Sigmoid colon (tissue), 7 donors: Measurements from ENCODE around the gene TNFRSF11A. TPM values are rescaled to one million over a fixed set of nuclear protein-coding genes. Genes with fewer than 3 reads are reported as not detected.

Experiments
- DNase-seq: peaks from one replicate; pipeline ENCODE4 v3.0.0-alpha.2; 2019
- H3K27ac ChIP-seq, 4 donors: fragments of 200-600 bp; sonication (generic); one replicate each; pipeline ENCODE4 v1.5.1; 2016 to 2019; ENCODE audit warnings: mild to moderate bottlenecking in 1 of 4
- H3K27me3 ChIP-seq, 3 donors: fragments of 200-600 bp; sonication (generic); one replicate each; pipeline ENCODE4 v1.5.1; 2019; ENCODE audit warnings: mild to moderate bottlenecking in 1 of 3
- H3K36me3 ChIP-seq, 4 donors: fragments of 200-600 bp; sonication (generic); one replicate each; pipeline ENCODE4 v1.5.1; 2016 to 2019
- H3K4me1 ChIP-seq, 4 donors: fragments of 200-600 bp; sonication (generic); one replicate each; pipeline ENCODE4 v1.5.1; 2017 to 2019
- H3K4me3 ChIP-seq, 4 donors: fragments of 200-600 bp; sonication (generic); one replicate each; pipeline ENCODE4 v1.5.1; 2017 to 2019; ENCODE audit warnings: mild to moderate bottlenecking in 2 of 4, moderate library complexity in 1 of 4
- H3K9me3 ChIP-seq, 4 donors: fragments of 200-600 bp in 3 of 4; sonication (generic) in 3 of 4; one replicate each; pipeline versions ENCODE4 v1.5.1 to v1.6.1; 2013 to 2019
- EP300 ChIP-seq, 4 donors: sonication (generic); formaldehyde crosslinking; IDR thresholded peaks; one replicate each; pipeline ENCODE4 v1.6.1; 2017; ENCODE audit warnings: antibody characterized with exemption in 4 of 4
- POLR2A ChIP-seq, 2 donors: fragments of 450-650 bp; IDR thresholded peaks; one replicate each; pipeline ENCODE4 v1.6.1; 2016; ENCODE audit warnings: antibody characterized with exemption in 2 of 2, mild to moderate bottlenecking in 2 of 2, moderate library complexity in 2 of 2
- POLR2AphosphoS5 ChIP-seq, 4 donors: sonication (generic); formaldehyde crosslinking; IDR thresholded peaks; one replicate each; pipeline ENCODE4 v1.6.1; 2017; ENCODE audit warnings: antibody characterized with exemption in 4 of 4
- WGBS, 2 donors: extraction: QIAGEN DNeasy Blood & Tissue Kit; methylation state at CpG; one replicate each; pipeline ENCODE4 v1.1.7; 2013; 5-methylcytosine and 5-hydroxymethylcytosine counted together
- intact Hi-C: fragments of 100-400 bp; cut with DNase I; formaldehyde crosslinking; loops from one replicate; pipeline ENCODE4 v1.15.1; 2023
- polyA plus RNA-seq, 3 donors: library from polyadenylated mRNA; stranded (reverse); fragments of 200-250 nt; gene quantifications; one replicate each; pipeline ENCODE4 v1.2.3, GENCODE V29; 2013
- total RNA-seq, 4 donors: library from RNA; depleted of rRNA; stranded (reverse); fragments of >200 nt; gene quantifications; one replicate each; pipeline ENCODE4 v1.1.0, GENCODE V29; 2016
- TF ChIP-seq, protein P1 (sequence below), 4 experiments: fragments of 450-650 bp in 3 of 4; fragments of 200-600 bp in 1 of 4; IDR thresholded peaks; one replicate each; pipeline ENCODE4 v1.5.1; 2016 to 2019; ENCODE audit warnings: antibody characterized with exemption in 4 of 4, mild to moderate bottlenecking in 3 of 4, moderate library complexity in 2 of 4
- donor health status: healthy with polysubstance abuse.
- donor health status: Bipolar disorder and iron deficiency.
- donor health status: healthy.

Gene TNFRSF11A
- total and polyA plus RNA-seq, 7 donors, result 2.1 to 19.9 (median 3.6) TPM

DNA sequence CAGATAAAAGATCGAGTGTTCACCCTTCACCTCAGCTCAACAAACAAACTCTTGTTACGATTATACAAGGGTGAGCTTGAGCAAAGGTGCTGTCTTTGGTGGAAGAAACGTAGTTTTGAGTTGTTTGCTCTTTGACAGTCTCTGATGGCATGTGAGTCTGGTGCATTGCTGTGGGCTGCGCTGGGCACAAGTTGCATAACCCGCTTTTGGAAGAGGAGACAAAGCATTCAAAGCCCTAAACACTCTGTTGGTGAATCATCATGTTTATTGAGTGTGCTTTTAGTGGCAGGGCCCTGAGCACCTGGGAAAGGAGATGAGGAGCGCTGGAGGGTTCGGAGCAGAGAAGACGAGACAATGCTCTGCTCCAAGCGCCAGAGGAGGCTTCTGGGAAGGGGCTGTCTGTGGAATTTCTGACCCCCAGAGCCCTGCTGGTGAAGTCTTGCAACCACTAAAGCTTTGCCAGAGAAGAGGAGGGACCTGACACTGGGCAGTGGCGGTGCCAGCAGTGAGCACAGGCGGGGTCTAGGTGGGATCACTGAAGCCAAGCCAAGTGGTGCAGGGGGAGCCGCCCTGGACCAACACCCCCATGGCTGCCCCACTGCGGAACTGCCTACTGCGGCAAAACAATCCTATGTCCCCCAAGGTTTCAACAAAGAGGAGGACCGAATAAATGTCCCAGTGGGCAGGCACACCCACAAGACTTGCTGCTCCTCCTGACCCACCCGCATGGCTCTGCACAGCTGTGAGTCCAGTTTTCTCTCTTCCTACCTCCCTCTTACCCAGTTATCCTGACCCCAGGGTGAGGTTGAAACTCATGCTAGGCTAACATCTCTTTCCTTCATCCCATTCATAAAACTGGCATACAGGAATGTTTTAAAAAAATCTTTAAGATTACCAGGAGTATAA lies 64.0 kb downstream of the TNFRSF11A start:
- intact Hi-C loops, result no loop called here
- no peaks in the 10 kb centered on the region for H3K9me3 ChIP-seq
- no peak overlapping the region for H3K27ac ChIP-seq
- TF ChIP-seq POLR2AphosphoS5 (IDR thresholded peaks at IDR 0.05) (no peak), EP300 (IDR thresholded peaks at IDR 0.05) (no peak), POLR2A (IDR thresholded peaks at IDR 0.05) (no peak)
- TF ChIP-seq, protein P1, sequence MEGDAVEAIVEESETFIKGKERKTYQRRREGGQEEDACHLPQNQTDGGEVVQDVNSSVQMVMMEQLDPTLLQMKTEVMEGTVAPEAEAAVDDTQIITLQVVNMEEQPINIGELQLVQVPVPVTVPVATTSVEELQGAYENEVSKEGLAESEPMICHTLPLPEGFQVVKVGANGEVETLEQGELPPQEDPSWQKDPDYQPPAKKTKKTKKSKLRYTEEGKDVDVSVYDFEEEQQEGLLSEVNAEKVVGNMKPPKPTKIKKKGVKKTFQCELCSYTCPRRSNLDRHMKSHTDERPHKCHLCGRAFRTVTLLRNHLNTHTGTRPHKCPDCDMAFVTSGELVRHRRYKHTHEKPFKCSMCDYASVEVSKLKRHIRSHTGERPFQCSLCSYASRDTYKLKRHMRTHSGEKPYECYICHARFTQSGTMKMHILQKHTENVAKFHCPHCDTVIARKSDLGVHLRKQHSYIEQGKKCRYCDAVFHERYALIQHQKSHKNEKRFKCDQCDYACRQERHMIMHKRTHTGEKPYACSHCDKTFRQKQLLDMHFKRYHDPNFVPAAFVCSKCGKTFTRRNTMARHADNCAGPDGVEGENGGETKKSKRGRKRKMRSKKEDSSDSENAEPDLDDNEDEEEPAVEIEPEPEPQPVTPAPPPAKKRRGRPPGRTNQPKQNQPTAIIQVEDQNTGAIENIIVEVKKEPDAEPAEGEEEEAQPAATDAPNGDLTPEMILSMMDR (IDR thresholded peaks at IDR 0.05), result no peak
- H3K36me3 ChIP-seq, result no peaks in the 10 kb centered on the region
- no peak overlapping the region for H3K4me3 ChIP-seq
- H3K4me1 ChIP-seq, result no peaks in the 10 kb centered on the region
- WGBS, 2 donors, result 56 to 86% methylated on average over 16 of the region's 16 CpGs
- peaks cover 0 to 5% (median 0%) of the 10 kb centered on the region in 3 donors for H3K27me3 ChIP-seq
- DNase-seq, result no peak

DNA sequence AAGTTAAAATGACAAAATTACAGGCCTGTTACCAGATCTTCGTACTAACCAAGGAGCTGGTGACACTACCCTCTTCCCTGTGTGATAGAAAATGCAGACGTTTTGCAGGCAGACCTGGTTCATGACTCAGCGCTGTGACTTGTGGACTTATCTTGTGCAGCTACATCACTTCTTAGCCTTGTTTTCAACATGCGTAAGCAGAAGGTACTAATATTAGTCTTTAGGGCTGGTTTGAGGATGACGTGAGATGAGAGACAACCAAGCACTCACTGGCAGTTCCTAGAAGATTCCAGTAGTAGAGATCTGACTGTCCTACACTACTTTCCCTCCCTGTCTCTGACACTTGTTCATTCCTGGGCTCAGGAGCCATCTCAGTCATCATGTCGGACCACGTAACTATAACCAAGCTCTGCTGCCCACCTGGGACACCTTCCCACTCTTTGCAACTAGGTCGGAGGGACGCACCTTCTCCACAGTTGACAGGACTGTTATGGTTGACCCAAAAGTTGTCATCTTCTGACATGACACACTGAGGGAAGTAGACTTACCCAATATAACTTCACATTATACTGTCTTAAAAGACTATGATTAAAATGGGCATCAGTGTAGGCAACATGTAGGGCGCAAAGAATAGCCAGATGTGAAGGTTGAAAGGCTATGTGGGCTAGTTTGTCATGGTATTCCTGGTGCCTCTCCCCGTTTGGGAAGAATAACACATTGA lies 64.8 kb downstream of the TNFRSF11A start:
- no peak overlapping the region for H3K4me3 ChIP-seq
- no peak overlapping the region for H3K27ac ChIP-seq
- H3K4me1 ChIP-seq, result no peaks in the 10 kb centered on the region
- intact Hi-C loops, result no loop called here
- TF ChIP-seq, protein P1 (IDR thresholded peaks at IDR 0.05), result no peak
- TF ChIP-seq POLR2A (IDR thresholded peaks at IDR 0.05) (no peak), POLR2AphosphoS5 (IDR thresholded peaks at IDR 0.05) (no peak), EP300 (IDR thresholded peaks at IDR 0.05) (no peak)
- H3K9me3 ChIP-seq, result no peaks in the 10 kb centered on the region
- 83 to 87% methylated on average over 11 of the region's 11 CpGs for WGBS, 2 donors
- no peaks in the 10 kb centered on the region for H3K36me3 ChIP-seq
- no peak for DNase-seq
- peaks cover 0 to 2% (median 0%) of the 10 kb centered on the region in 3 donors for H3K27me3 ChIP-seq

DNA sequence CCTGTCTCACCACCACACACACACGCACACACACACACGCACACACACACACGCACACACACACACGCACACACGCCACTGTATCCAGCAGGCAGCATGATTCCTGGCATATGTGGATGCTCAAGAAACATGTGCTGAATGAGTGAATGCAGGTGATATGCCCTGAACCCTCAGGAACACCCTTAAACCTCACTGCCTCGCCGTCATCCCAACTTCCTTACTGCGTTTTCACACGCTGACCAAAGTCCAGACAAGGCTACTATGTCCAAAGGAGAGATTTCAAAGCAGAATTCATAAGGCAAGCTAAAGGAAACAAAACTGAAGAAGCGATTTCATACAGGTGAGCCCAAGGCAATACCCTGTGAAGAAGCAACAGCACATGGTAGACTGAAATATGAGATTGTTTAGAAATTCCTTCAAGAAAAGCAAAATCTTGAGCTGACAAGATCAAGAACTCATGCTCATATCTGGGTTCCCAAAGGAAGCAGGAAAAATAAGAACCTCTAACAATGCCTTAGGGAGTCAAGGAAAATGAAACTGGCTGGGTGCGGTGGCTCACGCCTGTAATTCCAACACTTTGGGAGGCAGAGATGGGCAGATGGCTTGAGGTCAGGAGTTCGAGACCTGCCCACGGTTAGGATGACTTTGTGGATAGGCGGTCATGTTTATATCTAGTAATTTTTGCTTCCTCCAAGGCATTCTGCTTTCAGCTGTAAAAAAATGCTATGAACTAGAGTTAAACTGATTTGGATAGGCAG lies 69.1 kb downstream of the TNFRSF11A start:
- Histone ChIP-seq H3K27me3 (no peaks in the 10 kb centered on the region), H3K36me3 (no peaks in the 10 kb centered on the region), H3K4me3 (no peak overlapping the region), H3K27ac (no peak overlapping the region), H3K9me3 (no peaks in the 10 kb centered on the region), H3K4me1 (no peaks in the 10 kb centered on the region)
- TF ChIP-seq EP300 (IDR thresholded peaks at IDR 0.05) (no peak), POLR2AphosphoS5 (IDR thresholded peaks at IDR 0.05) (no peak), POLR2A (IDR thresholded peaks at IDR 0.05) (no peak)
- TF ChIP-seq, protein P1 (IDR thresholded peaks at IDR 0.05), result no peak
- intact Hi-C loops, result no loop called here
- 22 to 78% methylated on average over 15 of the region's 15 CpGs for WGBS, 2 donors
- DNase-seq, result no peak

DNA sequence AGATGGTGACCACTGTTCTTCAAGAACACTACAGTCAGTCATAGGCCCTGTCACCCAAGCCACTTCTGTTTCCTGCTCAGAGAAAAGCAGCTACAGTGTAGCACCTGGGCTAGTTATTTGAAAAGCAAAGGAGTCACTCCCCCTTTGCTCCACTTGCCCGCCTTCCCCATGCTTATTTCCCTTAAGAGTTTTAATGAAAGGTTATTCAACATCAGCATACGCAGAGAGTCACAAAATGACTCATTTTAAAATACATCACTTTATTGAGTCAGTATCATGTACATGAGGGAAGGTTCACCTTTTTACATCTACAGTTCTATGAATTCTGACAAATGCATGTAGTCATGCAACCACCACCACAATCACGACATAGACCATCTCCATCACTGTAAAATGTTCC lies 71.3 kb downstream of the TNFRSF11A start:
- Histone ChIP-seq H3K27ac (no peak overlapping the region), H3K27me3 (no peaks in the 10 kb centered on the region), H3K9me3 (no peaks in the 10 kb centered on the region), H3K4me3 (no peak overlapping the region), H3K36me3 (no peaks in the 10 kb centered on the region), H3K4me1 (no peaks in the 10 kb centered on the region)
- DNase-seq, result no peak
- WGBS, 2 donors, result 85 to 88% methylated on average over 3 of the region's 3 CpGs
- intact Hi-C loops, result no loop called here
- no peak for TF ChIP-seq EP300 (IDR thresholded peaks at IDR 0.05)
- TF ChIP-seq, protein P1 (IDR thresholded peaks at IDR 0.05), result no peak
- TF ChIP-seq POLR2A (IDR thresholded peaks at IDR 0.05), result no peak
- no peak for TF ChIP-seq POLR2AphosphoS5 (IDR thresholded peaks at IDR 0.05)
